HG03439 (cell line): Measurements from ENCODE around the gene INPP5A.

Experiments used
- ATAC-seq: cut with Tn5 transposase; IDR thresholded peaks from one replicate; pipeline ENCODE4 v1.9.1; 2021; ENCODE audit warnings: mild to moderate bottlenecking, moderate library complexity; ENCODE audit not compliant: unreplicated experiment

INPP5A gene

GRCh38 chr10:132534391-132535064 is 3.1 kb upstream of the INPP5A start:
- no peak for ATAC-seq

- no peak for ATAC-seq
Measured at GRCh38 chr10:132535065-132535651, 2.4 kb upstream of the INPP5A start.

DNA sequence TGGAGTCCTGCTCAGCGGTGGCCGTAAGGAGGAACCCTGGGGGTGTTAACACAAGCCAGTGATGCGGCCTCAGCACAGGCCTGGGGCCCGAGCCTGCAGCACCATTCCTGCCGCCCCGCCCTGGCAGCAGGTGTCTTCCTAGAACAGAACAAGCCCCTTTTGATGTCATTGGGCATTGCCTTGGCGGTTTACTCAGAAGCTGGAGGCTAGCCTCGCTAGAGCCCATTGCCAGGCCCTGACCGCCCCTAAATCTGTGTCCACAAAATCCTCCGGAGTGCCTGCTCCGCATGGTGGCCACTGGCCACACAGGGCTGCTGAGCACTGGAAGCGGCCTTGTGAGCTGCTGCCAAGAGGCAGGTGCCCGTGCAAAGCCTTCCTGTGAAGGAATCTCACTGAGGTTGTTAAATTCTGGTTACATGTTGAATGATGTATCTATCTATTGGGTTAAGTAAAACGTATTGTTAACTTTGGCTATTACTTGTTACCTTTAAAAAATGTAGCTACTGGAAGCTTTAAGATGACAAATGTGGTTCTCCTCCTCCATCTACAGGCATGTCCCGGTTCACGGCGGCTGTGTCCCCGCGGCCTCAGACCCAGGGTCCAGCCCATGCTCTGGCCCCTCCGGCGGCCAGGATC is 1.2 kb upstream of the INPP5A start:
- ATAC-seq, result no peak

DNA sequence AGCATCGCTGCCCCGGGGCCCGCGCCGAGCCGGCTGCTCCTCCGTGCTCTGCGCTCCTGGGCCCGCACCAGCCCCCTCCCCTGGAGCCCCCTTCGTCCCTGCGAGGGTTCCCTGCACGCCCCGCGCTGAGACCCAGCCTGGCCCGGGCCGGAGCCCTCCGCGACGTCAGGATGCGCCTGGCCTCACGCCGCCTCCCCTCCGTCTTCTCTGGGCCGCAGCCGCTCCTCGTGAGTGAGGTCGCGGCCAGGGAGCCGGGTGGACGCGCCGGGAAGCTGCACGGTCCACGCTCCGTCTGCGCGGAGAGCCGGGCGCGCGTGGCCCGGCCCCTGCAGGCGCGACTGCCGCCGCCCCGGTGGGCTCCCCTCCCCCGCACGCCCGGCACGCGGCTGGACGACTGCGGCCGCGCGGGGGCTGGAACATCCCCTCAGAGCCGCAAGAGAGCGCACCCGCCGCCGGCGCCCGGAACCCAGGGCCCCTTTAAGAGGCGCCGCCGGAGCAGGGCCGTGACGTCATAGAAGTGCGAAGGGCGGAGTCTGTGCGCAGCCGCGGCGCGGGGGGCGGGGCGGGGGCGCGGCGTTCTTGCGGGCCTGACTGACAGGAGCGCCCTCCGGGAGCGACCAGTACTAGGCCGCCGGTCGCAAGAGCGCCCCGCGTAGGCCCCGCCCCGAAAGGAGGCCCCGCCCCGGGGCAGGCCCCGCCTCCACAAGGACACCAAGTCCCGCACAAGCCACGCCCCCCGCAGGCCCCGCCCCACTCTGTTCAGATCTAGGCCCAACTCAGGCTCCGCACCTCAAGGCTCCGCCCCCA is 507 bp upstream of the INPP5A start:
- peak; percentile 88 for ATAC-seq

DNA sequence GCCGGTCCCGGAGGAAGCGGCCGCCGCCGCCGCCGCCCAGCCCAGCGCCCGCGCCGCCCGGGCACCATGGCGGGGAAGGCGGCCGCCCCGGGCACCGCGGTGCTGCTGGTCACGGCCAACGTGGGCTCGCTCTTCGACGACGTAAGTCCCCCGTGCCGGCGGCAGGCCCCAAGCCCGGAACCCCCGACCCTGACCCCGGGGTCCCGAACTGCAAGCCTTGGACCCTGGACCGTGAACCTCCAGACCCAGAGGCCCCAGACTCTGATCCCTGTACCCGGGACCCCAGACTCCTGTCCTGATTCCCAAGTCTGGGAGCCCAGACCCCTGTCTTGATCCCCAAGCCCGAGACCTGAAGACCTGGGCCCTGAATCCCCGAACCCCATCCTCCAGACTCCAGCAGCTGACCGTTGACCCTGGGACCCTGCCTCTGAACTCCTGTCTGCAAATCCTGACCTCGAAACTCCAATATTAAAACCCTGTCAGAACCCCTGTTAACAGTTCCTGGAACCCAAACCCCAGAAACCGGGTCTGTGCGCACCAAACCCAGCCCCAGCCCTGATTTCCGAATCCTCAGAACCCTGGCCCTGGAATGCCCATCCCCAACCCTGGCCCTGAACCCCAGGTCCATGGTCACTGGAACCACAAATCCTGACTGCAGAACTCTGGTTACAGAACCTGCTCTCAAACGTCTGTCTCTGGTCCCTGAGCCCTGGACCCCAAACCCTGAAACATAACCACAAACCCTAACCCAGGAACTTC is 623 bp downstream of the INPP5A start:
- ATAC-seq, result no peak

DNA sequence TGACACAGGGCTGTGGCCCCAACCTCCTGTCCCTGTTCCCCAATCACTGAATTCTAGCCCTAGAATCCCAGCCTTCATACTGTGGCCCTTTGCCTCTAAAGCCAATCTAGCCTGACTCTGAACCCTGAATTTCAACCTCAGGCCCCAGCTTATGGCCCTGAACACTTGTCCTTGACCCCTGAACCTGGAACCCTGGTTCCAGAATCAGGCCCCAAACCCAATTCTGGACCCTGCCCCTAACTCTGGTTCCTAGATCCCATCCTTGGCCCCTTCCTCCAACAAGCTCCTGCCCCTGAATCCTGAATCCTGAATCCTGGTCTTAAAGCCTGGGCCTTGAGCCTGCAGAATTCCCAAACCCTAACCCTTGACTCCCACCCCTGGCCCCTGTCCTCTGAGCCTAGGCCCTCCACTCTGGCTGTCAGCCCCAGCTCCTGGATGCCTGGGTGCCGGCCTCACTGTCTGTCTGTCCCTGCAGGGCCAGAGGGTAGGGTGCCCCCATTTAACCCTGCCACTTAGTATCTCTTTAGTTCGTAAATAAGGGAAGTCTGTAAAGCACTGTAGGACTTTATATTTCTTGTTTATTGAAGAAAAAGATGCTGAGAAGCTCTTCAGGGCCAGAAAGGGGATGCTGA is 1.3 kb downstream of the INPP5A start:
- no peak for ATAC-seq

DNA sequence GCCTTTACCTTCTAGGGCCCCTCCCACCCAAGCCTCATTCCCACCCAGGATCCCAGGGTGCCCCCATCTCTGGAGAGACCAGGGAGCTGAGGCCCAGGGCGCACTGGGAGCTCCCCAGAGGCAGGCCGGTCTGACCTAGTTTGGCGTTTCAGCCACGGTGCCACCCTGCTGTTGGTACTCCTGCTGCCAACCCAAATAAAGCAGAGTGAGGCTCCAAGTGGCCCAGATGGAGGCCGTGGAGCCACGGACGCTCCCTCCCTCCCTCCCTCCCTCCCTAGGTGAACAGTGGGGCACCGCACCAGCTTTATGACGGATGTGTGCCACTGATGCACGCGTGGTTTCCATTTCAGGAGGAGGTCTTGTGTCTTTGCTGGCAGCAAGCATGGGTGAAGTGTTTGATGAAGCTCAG is 1.8 kb downstream of the INPP5A start:
- no peak for ATAC-seq

DNA sequence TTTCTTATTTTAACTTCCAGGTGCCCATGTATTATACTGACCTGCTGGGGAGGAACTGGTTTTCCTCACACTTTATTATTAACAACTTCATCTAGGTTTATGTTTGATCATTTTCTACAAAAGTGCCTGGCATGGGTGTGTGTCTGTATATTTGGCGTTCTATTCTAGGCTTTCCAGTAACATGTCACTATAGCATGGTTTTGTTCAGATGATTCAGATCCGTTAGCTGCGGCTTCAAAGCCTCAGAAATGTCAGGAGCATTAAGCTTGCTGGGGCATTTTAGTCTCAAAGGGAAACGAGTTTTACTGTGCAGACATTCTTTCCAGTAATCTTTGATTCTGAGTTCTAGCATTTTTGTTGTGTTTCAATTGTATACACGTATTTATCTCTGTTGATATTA is 2.3 kb downstream of the INPP5A start:
- no peak for ATAC-seq

DNA sequence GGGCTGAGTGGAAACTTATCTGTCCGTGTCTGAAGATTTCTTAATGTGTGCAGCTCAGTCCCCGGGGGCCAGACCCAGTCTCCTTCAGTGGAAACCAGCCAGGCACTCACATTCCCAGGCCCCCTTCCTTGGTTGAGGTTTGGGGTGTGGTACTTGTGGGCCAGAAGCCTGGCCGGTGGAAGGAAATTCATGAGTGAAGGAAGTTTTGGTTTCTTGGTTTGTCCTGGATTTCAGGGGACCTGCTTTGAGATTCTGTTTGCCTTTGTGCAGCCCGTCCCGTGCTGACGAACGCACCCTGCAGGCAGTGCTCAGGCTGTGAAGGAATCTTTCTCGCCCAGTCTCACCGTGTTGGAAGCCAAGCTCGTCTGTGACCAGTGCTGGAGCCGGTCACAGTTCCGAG is 2.9 kb downstream of the INPP5A start:
- no peak for ATAC-seq

DNA sequence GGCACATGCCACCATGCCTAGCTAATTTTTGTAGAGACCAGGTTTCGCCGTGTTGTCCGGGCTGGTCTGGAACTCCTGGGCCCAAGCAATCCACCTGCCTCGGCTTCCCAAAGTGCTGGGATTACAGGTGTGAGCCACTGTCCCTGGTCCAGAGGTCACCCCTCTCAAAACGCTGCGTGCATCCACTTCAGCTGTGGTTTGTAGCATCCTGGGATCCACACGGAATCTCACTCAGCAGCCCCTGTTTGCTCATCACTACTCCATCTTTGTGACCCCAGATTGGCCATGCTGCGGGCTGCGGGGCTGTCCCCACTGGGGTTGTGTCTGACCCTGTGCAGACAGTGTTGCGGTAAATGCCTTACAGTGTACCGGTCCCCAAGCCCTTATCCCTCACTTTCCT is 3.5 kb downstream of the INPP5A start:
- no peak for ATAC-seq

DNA sequence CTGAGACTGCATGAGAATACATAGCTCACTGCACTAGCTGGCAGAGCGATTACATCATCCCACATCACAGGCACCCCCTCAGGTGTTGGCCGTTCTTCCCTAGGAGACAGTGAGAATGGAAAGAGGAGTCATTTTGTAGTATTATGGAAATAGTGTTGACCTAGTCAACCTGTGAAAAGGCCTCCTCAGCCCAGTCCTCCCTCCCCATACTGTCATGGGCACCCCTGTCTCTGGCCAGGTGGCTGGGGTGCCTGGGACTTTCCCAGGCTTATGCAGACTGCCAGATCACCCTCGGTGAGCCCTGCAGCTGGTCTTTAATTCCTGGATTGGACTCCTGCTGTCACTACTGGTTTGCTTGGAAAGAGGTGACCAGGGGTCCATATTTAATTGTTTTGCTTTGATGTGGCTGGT is 4.0 kb downstream of the INPP5A start:
- no peak for ATAC-seq

- ATAC-seq, result no peak
Measured at GRCh38 chr10:132542086-132542775, 4.6 kb downstream of the INPP5A start.

DNA sequence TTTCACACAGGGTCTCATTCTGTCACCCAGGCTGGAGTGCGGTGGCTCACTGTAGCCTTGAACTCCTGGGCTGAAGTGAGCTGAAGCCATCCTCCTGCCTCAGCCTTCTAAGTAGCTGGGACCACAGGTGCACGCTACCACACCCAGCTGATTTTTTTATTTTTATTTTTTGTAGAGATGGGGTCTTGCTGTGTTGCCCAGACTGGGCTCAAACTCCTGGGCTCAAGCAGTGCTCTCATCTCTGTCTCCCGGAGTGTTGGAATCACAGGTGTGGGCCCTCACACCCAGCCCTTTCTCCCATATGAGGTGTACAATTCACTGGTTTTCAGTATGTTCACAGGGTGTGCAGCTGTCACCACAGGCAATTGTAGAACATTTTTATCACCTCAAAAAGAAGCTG is 5.2 kb downstream of the INPP5A start:
- no peak for ATAC-seq

GRCh38 chr10:132543916-132544743 is 6.5 kb downstream of the INPP5A start:
- ATAC-seq, result no peak

GRCh38 chr10:132544744-132545658 is 7.4 kb downstream of the INPP5A start:
- ATAC-seq, result no peak

DNA sequence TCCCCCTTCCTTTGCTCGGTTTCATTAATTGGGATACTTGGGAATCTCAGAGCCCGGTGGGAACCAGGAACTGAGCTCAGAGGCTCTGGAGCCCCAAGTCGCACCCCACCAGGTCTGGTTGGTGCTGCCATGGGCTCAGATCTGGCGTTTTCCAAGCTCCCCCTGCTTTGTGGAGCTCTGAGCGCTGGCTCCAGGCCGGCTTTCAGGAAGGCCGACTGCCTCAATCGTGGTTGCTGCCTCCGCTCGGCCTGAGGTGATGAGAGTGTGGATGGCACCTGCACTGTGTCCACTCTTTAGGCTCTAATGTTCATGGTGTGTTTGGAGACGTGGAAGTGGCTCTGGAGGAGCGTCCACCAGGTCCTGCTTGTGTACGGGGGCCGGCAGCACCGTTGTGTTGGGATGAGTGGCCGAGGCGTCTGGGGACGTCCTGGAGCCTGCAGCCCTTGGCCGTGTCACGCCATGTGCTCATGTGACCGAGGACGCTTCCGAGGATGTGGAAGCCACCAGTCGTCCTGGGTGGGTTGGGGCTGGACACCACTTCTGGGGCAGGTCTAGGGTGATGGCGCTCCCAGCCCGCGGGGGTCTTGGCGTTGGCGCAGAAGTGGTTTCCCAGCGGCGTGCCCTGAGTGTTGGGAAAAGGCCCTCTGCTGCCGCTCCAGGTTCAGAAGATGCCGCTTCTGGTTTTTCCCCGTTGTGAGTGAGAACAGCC is 8.2 kb downstream of the INPP5A start:
- no peak for ATAC-seq
